Measurements from ENCODE around the gene BBS1. TPM values are rescaled to one million over a fixed set of nuclear protein-coding genes. Genes with fewer than 3 reads are reported as not detected.

BBS1 gene
- total RNA-seq, 1 donor from 2014 or later: 8.2 TPM

DNA sequence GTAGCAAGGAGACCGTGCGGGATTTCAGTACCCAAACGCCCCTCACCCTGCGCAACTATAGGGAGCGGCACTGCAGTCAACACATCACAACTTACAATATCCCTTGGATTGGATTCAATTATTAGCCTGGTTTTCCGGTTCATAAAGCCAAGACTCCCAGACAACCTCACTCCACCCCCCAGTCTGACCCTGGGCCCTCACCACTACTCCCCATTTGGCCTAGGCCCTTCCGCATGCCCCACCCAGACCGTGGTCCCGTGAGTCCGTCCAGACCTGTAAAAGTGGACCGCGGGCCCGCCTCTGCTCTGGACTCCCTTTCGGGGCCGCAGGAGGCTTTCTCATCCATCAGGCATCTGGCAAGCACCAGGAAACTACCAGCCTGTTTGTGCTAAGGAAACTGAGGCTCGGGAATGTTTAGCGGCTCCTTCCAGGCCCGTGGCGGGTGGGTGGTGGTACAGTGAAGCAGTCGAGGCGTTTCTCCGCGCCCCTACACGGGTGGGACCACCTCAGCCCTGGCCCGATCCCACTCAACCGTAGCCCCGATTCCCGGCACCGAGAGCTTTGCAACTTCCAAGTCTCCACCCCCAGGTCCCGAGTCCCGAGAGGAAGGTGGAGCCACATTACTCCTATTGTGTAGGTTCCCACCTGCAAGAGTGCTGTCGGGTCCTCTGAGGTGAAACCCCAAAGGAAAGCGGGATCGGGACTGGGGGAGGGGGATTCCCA is 30.9 kb upstream of the BBS1 start:
- FAIRE-seq: no peak
- peak; percentile 79 for DNase-seq (ENCODE audit: low read depth)

GRCh38 chr11:66480117-66480938 is 30.1 kb upstream of the BBS1 start, which contains the start of gene DPP3:
Gene DPP3, plus strand, starts transcription at chr11:66480434. Its CDS starts 1,767 bp downstream, at chr11:66482201.
- FAIRE-seq (no peak), DNase-seq (ENCODE audit: low read depth) (peak; percentile 87)
- H3K4me3 ChIP-seq (ENCODE audit: low read depth, low read length): peak within 1 kb of the TSS; percentile 71
- TF ChIP-seq CTCF (IDR thresholded peaks at IDR 0.05; ENCODE audit: insufficient read depth, low read length, severe bottlenecking): no peak
- H3K36me3 ChIP-seq (ENCODE audit: control insufficient read depth, insufficient read depth, low read length): peaks cover 8% of the 10 kb centered on the region
- no peaks in the 10 kb centered on the region for H3K27me3 ChIP-seq (ENCODE audit: control insufficient read depth, insufficient read depth, low read length)

More for the DNA sequence above, 30.9 kb upstream of the BBS1 start:
- no peak for TF ChIP-seq CTCF (IDR thresholded peaks at IDR 0.05; ENCODE audit: insufficient read depth, low read length, severe bottlenecking)
- H3K36me3 ChIP-seq (ENCODE audit: control insufficient read depth, insufficient read depth, low read length): peaks cover 8% of the 10 kb centered on the region
- peak overlapping the region; percentile 71 for H3K4me3 ChIP-seq (ENCODE audit: low read depth, low read length)
- no peaks in the 10 kb centered on the region for H3K27me3 ChIP-seq (ENCODE audit: control insufficient read depth, insufficient read depth, low read length)

DNA sequence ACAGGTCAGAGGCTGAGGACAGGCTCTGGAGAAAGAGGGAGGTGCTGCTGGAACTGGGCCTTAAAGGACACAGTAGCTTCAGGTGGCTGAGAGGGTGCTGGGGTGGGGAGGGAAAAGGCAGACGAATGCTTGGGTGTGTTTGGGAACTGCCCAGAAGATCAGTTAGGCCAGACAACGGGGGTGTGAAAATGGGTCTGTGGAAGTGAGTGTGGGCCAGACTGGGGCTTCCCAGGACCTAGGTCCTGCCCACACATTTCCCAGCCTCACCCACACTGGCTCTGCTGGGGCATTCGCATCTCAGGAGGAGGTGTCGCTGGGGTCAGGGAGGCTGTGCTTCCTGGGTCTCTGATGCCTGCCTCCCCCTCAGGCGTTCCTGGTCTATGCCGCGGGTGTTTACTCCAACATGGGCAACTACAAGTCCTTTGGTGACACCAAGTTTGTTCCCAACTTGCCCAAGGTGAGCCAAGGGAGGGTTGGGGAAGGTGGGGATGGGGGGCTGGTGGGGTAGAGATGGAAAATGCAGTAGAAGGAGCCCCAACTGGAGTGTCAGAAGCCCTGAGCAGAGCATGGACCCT is 25.5 kb upstream of the BBS1 start:
- Histone ChIP-seq H3K27me3 (ENCODE audit: control insufficient read depth, insufficient read depth, low read length) (no peaks in the 10 kb centered on the region), H3K4me3 (ENCODE audit: low read depth, low read length) (no peak overlapping the region), H3K36me3 (ENCODE audit: control insufficient read depth, insufficient read depth, low read length) (peaks cover 29% of the 10 kb centered on the region)
- FAIRE-seq (no peak), DNase-seq (ENCODE audit: low read depth) (no peak)
- no peak for TF ChIP-seq CTCF (IDR thresholded peaks at IDR 0.05; ENCODE audit: insufficient read depth, low read length, severe bottlenecking)

DNA sequence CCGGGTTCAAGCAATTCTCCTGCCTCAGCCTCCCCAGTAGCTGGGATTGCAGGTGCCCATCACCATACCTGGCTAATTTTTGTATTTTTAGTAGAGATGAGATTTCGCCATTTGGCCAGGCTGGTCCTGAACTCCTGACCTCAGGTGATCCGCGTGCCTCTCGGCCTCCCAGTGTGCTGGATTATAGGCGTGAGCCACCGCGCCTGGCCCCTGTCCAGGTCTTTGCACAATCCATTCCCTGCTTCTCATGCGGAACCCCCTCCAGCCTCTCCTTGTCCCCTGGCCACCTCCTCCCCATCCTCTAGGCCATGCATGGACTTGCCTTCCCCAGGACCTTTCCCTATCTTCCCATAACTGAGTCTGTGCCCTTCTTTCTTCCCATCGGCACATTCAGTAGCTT is 21.5 kb upstream of the BBS1 start:
- Histone ChIP-seq H3K27me3 (ENCODE audit: control insufficient read depth, insufficient read depth, low read length) (no peaks in the 10 kb centered on the region), H3K4me3 (ENCODE audit: low read depth, low read length) (no peak overlapping the region), H3K36me3 (ENCODE audit: control insufficient read depth, insufficient read depth, low read length) (peaks cover 51% of the 10 kb centered on the region)
- TF ChIP-seq CTCF (IDR thresholded peaks at IDR 0.05; ENCODE audit: insufficient read depth, low read length, severe bottlenecking): no peak
- DNase-seq (ENCODE audit: low read depth) (no peak), FAIRE-seq (no peak)

- Histone ChIP-seq H3K36me3 (ENCODE audit: control insufficient read depth, insufficient read depth, low read length) (peaks cover 53% of the 10 kb centered on the region), H3K4me3 (ENCODE audit: low read depth, low read length) (no peak overlapping the region), H3K27me3 (ENCODE audit: control insufficient read depth, insufficient read depth, low read length) (no peaks in the 10 kb centered on the region)
- DNase-seq (ENCODE audit: low read depth) (no peak), FAIRE-seq (no peak)
- no peak for TF ChIP-seq CTCF (IDR thresholded peaks at IDR 0.05; ENCODE audit: insufficient read depth, low read length, severe bottlenecking)
Observed at GRCh38 chr11:66489636-66490035, 20.8 kb upstream of the BBS1 start.

Measured in bronchial epithelial cell (primary cell).